HG03196 (cell line): ENCODE data around the gene NFIA.

Experiments
- ATAC-seq: cut with Tn5 transposase; IDR thresholded peaks from one replicate; pipeline ENCODE4 v1.9.1; 2021; ENCODE audit not compliant: unreplicated experiment

NFIA gene

GRCh38 chr1:61419196-61419595, 336.8 kb downstream of the NFIA start:
- no peak for ATAC-seq

GRCh38 chr1:61419657-61420056, 337.3 kb downstream of the NFIA start:
- no peak for ATAC-seq

GRCh38 chr1:61420243-61420642, 337.9 kb downstream of the NFIA start:
- ATAC-seq, result no peak

- no peak for ATAC-seq
Observed at GRCh38 chr1:61420909-61421835, 338.8 kb downstream of the NFIA start.

- ATAC-seq, result no peak
Observed at GRCh38 chr1:61423643-61424042, 341.3 kb downstream of the NFIA start.

- no peak for ATAC-seq
Observed at GRCh38 chr1:61424382-61424781, 342.0 kb downstream of the NFIA start.

GRCh38 chr1:61425040-61425439, 342.7 kb downstream of the NFIA start:
- ATAC-seq, result no peak

GRCh38 chr1:61426254-61426653, 343.9 kb downstream of the NFIA start:
- no peak for ATAC-seq

GRCh38 chr1:61426885-61427284, 344.5 kb downstream of the NFIA start:
- no peak for ATAC-seq

GRCh38 chr1:61427510-61427909, 345.1 kb downstream of the NFIA start:
- no peak for ATAC-seq

- ATAC-seq, result no peak
Observed at GRCh38 chr1:61428146-61428545, 345.8 kb downstream of the NFIA start.

- no peak for ATAC-seq
Observed at GRCh38 chr1:61432616-61433388, 350.4 kb downstream of the NFIA start.

GRCh38 chr1:61433646-61434045, 351.3 kb downstream of the NFIA start:
- no peak for ATAC-seq

- ATAC-seq, result no peak
Observed at GRCh38 chr1:61434276-61434675, 351.9 kb downstream of the NFIA start.

- no peak for ATAC-seq
Observed at GRCh38 chr1:61435226-61435625, 352.9 kb downstream of the NFIA start.

- no peak for ATAC-seq
Observed at GRCh38 chr1:61436016-61436415, 353.7 kb downstream of the NFIA start.

- no peak for ATAC-seq
Observed at GRCh38 chr1:61436491-61437120, 354.2 kb downstream of the NFIA start.

- no peak for ATAC-seq
Observed at GRCh38 chr1:61439234-61439633, 356.9 kb downstream of the NFIA start.

GRCh38 chr1:61441723-61442262, 359.4 kb downstream of the NFIA start:
- ATAC-seq, result no peak

GRCh38 chr1:61442544-61442943, 360.2 kb downstream of the NFIA start:
- ATAC-seq, result no peak

- ATAC-seq, result no peak
Observed at GRCh38 chr1:61444288-61444687, 361.9 kb downstream of the NFIA start.
